HEK293T (cell line): ENCODE measurements around the gene TNS3.

ENCODE experiments used
- CTCF ChIA-PET: fragments of 350-600 bp; formaldehyde crosslinking; extraction: SDS; loops from one replicate; lab custom pipeline; 2021; ENCODE audit warnings: antibody characterized with exemption, inconsistent platforms; lab: Yijun Ruan, JAX
- POLR2A ChIA-PET: fragments of 350-600 bp; formaldehyde crosslinking; extraction: SDS; loops from one replicate; lab custom pipeline; 2020; ENCODE audit warnings: antibody characterized with exemption, inconsistent platforms; lab: Yijun Ruan, JAX
- DNase-seq: peaks from one replicate; pipeline ENCODE4 v3.0.0; 2012; ENCODE audit warnings: mixed read lengths; ENCODE audit errors: extremely low spot score
- ARNT ChIP-seq: fragments of 450-650 bp; IDR thresholded peaks from 2 replicates; pipeline ENCODE4 v1.6.1; 2017; ENCODE audit warnings: mild to moderate bottlenecking
- BHLHE40 ChIP-seq: fragments of 450-650 bp; IDR thresholded peaks from 2 replicates; pipeline ENCODE4 v1.6.1; 2016; ENCODE audit warnings: mild to moderate bottlenecking, moderate library complexity, borderline replicate concordance
- CTBP1 ChIP-seq: fragments of 450-650 bp; IDR thresholded peaks from 2 replicates; pipeline ENCODE4 v1.6.1; 2016; ENCODE audit warnings: borderline replicate concordance
- ELF4 ChIP-seq: fragments of 450-650 bp; IDR thresholded peaks from 2 replicates; pipeline ENCODE4 v1.6.1; 2017; ENCODE audit warnings: antibody characterized with exemption
- FOXA1 ChIP-seq: fragments of 450-650 bp; IDR thresholded peaks from 2 replicates; pipeline ENCODE4 v1.6.1; 2016; ENCODE audit warnings: mild to moderate bottlenecking
- FOXK2 ChIP-seq: fragments of 450-650 bp; IDR thresholded peaks from 2 replicates; pipeline ENCODE4 v1.6.1; 2016; ENCODE audit warnings: mild to moderate bottlenecking
- FOXM1 ChIP-seq: fragments of 450-650 bp; IDR thresholded peaks from 2 replicates; pipeline ENCODE4 v1.6.1; 2017; ENCODE audit warnings: mild to moderate bottlenecking, borderline replicate concordance
- HDGF ChIP-seq: fragments of 450-650 bp; IDR thresholded peaks from 2 replicates; pipeline ENCODE4 v1.6.1; 2017; ENCODE audit warnings: antibody characterized with exemption, borderline replicate concordance
- L3MBTL2 ChIP-seq: fragments of 450-650 bp; conservative IDR thresholded peaks from 2 replicates; pipeline ENCODE4 v1.6.1; 2016; ENCODE audit warnings: mild to moderate bottlenecking
- LEF1 ChIP-seq: fragments of 450-650 bp; IDR thresholded peaks from 2 replicates; pipeline ENCODE4 v1.6.1; 2017; ENCODE audit warnings: mild to moderate bottlenecking, borderline replicate concordance
- NFRKB ChIP-seq: fragments of 450-650 bp; IDR thresholded peaks from 2 replicates; pipeline ENCODE4 v1.6.1; 2016; ENCODE audit warnings: mild to moderate bottlenecking, moderate library complexity
- SP1 ChIP-seq: fragments of 450-650 bp; IDR thresholded peaks from 2 replicates; pipeline ENCODE4 v1.6.1; 2017
- SUZ12 ChIP-seq: fragments of 450-650 bp; IDR thresholded peaks from 2 replicates; pipeline ENCODE4 v1.6.1; 2016; ENCODE audit warnings: mild to moderate bottlenecking
- TARDBP ChIP-seq: fragments of 450-650 bp; IDR thresholded peaks from 2 replicates; pipeline ENCODE4 v1.6.1; 2016
- ZNF384 ChIP-seq: fragments of 450-650 bp; IDR thresholded peaks from 2 replicates; pipeline ENCODE4 v1.6.1; 2016
- TF ChIP-seq, protein P1 (sequence below): fragments of 450-650 bp; IDR thresholded peaks from 2 replicates; pipeline ENCODE4 v1.6.1; 2016

The TNS3 gene

DNA sequence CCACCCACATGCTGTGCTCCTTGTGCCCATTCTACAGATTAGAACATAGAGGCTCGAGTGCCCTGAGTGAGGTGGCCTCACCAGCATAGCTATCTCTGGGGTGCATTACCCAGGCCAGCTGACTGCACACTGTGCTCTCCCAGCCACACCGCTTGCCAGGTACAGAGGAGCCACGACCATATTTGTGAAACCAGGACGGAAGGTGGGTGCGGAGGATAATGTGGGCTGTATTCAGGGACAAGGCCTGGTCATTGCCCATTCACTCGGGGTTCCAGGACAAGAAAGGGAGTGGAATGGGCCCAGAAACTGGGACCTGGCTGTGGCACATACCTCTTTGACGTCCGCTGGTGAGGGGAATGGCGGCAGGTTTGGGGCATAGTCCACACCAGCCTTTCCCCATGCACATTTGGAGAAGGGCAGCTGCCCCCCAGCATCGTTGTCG, 236.0 kb downstream of the TNS3 start:
- ChIA-PET CTCF (no interaction called here), POLR2A (no interaction called here)
- no peak for DNase-seq
- TF ChIP-seq ZNF384 (no peak), SUZ12 (no peak), FOXA1 (no peak), FOXK2 (no peak), ARNT (no peak), FOXM1 (no peak), CTBP1 (no peak), BHLHE40 (no peak), TARDBP (no peak), NFRKB (no peak), SP1 (no peak), LEF1 (no peak), L3MBTL2 (no peak), ELF4 (no peak), HDGF (no peak)
- TF ChIP-seq, protein P1, sequence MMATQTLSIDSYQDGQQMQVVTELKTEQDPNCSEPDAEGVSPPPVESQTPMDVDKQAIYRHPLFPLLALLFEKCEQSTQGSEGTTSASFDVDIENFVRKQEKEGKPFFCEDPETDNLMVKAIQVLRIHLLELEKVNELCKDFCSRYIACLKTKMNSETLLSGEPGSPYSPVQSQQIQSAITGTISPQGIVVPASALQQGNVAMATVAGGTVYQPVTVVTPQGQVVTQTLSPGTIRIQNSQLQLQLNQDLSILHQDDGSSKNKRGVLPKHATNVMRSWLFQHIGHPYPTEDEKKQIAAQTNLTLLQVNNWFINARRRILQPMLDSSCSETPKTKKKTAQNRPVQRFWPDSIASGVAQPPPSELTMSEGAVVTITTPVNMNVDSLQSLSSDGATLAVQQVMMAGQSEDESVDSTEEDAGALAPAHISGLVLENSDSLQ, result no peak

DNA sequence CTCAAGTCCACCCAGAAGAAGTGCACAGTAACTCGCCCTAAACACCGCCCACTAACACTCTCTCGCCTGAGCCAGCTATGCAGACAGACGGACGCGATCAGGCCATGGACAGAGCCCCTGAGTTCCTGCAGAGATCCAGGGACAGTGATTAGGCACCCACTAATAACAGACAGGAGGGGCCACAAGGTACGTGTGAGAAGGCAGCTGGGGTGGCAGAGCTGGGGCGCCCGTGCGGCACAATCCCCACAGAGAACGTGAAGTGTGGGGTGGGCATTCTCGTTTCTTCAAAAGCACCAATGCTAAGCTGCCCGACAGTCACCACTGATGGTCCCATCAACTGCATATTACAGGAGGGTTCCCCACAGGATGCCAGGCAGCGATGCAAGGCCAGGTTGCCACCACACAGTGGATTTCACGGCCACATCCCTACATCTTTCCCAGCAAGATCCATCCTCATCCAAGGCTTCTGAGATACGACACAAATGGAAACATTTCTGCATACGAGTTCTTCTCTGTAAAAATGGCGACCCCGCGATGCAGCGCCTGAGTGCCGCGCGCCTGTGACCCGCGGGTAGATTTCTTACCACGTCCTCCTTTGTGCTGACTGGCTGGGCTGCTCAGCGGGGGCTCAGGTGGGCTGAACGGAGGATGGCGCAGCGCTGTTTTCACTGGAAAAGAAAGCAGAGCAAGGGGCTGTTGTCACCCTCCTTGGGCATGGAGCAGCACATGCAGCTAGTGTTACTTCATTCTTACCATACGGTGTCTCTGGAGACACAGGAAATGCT, 237.5 kb downstream of the TNS3 start:
- CTCF ChIA-PET, result interaction anchor here (0.6 kb wide), 1 partner anchor 19 kb away, joined by 3 read pairs; no protein-coding TSS in a partner anchor
- TF ChIP-seq ZNF384 (no peak), TARDBP (no peak), LEF1 (no peak), FOXM1 (no peak), NFRKB (no peak), CTBP1 (no peak), SP1 (no peak), FOXK2 (no peak), HDGF (no peak), ELF4 (no peak), L3MBTL2 (no peak), SUZ12 (no peak), BHLHE40 (no peak), ARNT (no peak), FOXA1 (no peak)
- TF ChIP-seq, protein P1, result no peak
- POLR2A ChIA-PET, result no interaction called here
- no peak for DNase-seq

DNA sequence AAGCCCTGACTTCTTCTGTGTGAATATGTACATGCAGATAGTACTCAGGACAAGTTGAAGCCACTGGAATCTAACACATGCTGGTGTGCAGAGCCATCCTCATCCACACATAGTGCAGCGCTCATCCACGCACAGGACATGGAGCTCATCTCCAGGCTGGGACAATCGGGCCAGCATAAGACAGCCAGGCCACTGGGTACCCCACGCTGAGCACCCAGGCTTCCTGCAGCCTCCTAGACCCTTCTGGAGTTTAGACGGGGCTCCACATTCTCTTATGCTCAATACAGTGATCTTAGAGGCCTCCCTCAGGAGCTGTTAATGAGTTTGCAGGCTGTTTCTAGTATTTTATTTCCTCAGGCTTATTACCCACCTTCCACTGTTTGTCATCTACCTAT, 238.9 kb downstream of the TNS3 start:
- TF ChIP-seq BHLHE40, result no peak
- TF ChIP-seq, protein P1, result no peak
- TF ChIP-seq FOXK2, result no peak
- no peak for TF ChIP-seq NFRKB
- no peak for TF ChIP-seq HDGF
- TF ChIP-seq SUZ12, result no peak
- no peak for TF ChIP-seq ELF4
- no peak for TF ChIP-seq LEF1
- no peak for TF ChIP-seq TARDBP
- TF ChIP-seq ZNF384, result no peak
- TF ChIP-seq ARNT, result no peak
- no peak for TF ChIP-seq FOXA1
- no peak for TF ChIP-seq L3MBTL2
- no peak for TF ChIP-seq SP1
- no peak for TF ChIP-seq FOXM1
- TF ChIP-seq CTBP1, result no peak
- ChIA-PET CTCF (no interaction called here), POLR2A (no interaction called here)
- DNase-seq, result no peak

DNA sequence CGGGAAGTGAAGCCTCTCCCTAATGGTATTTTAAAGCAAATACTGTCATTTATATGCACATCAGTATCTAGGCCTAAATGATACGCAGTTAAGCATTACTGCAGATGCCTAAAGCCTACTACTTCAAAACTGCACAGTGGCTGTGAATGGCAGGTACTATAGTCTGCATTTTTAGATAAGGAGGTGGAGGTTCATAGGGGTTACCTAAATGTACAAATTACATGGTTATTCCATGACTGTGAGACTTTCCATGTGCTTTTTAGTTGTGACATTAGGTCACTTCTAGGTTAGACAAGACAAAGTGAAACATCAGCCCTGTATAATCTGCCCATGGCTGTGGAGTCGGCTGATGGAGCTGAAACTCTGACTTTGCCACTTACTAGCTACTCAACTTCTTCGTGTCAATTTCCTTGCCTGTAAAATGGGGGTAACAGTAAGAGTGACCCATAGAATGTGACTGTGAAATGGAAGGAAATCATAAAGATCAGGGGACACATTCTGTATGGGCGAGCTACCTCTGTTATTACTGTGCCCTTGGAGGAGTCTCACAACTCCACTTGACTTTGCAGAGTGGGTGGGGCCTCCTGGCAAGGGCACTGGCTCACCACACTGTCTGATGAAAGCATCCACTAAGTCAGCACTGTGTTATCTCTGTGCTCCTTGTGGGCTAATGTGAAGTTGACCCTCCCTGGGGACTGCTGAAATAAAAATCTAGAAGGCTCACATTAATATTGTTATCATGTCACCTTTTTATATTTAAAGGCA, 239.4 kb downstream of the TNS3 start:
- no peak for DNase-seq
- TF ChIP-seq ELF4 (no peak), FOXA1 (no peak), ZNF384 (no peak), SP1 (no peak), FOXM1 (no peak), ARNT (no peak), SUZ12 (no peak), LEF1 (no peak), TARDBP (no peak), FOXK2 (no peak), NFRKB (no peak), L3MBTL2 (no peak), BHLHE40 (no peak), HDGF (no peak), CTBP1 (no peak)
- TF ChIP-seq, protein P1, result no peak
- CTCF ChIA-PET, result no interaction called here
- POLR2A ChIA-PET, result no interaction called here

DNA sequence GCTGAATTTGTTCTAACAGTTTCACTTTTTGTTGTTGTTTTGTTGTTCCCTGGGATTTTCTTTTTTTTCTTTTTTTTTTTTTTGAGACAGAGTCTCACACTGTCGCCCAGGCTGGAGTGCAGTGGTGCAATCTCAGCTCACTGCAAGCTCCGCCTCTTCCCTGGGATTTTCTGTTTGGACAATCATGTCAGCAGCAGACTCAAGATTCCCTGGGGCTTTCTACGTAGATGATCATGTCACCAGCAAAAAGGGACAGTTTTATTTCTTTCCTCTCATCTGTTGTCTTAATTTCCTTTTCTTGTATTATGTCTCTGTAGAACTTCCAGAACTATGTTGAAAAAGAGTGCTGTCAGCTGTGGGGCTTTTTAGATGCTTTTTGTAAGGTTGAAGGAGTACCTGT, 241.4 kb downstream of the TNS3 start:
- TF ChIP-seq, protein P1, result peak; percentile 6; the same call in 1 of the 2 replicates
- TF ChIP-seq FOXA1, result no peak
- POLR2A ChIA-PET, result no interaction called here
- CTCF ChIA-PET, result interaction anchor here (0.8 kb wide), 1 partner anchor 15 kb away, joined by 3 read pairs; no protein-coding TSS in a partner anchor
- DNase-seq, result no peak
